Measurements from ENCODE around the gene PEX14. TPM values are rescaled to one million over a fixed set of nuclear protein-coding genes. Genes with fewer than 3 reads are reported as not detected.

PEX14 gene
- total RNA-seq, 1 experiment from 2014 or later, result 29.3 TPM

DNA sequence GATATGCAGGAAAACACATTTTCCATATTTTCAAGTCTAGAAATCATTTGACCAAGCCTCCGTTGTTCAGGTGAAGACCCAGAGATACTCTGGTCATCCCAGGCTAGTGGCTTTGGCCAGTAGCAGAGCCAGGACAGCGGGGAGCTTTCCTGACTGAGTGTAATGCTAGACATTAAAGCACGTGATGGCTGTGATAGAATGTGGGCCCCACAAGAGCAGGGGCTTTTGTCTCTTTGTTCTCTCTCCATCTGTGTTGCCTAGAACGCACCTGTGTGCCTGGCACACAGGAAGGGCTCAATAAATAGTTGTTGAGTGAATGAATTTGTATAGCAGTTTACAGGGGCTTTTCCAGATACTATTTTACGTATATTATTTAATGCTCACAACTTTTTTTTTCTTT is 34.0 kb upstream of the PEX14 start:
- Histone ChIP-seq H3K9me2 (ENCODE audit: insufficient read depth) (no peaks in the 10 kb centered on the region), H2AFZ (ENCODE audit: low read depth, low read length, poor library complexity, severe bottlenecking) (no peak overlapping the region), H4K20me1 (ENCODE audit: insufficient read depth) (no peaks in the 10 kb centered on the region), H3K27me3 (ENCODE audit: insufficient read depth, low read length) (no peaks in the 10 kb centered on the region), H3K9ac (ENCODE audit: low read length) (no peak overlapping the region), H3K79me2 (ENCODE audit: insufficient read depth, low read length) (no peaks in the 10 kb centered on the region), H3K4me2 (ENCODE audit: low read length) (no peak overlapping the region), H3K4me3 (replicated peaks in 1 of 2; ENCODE audit: low read depth in 1 of 2, low read length in 2 of 2) (no peak overlapping the region), H3K27ac (ENCODE audit: low read depth, low read length) (no peak overlapping the region), H3K4me1 (ENCODE audit: control insufficient read depth in 1 of 2, insufficient read depth in 2 of 2, low read length in 2 of 2) (no peaks in the 10 kb centered on the region), H3K9me3 (ENCODE audit: control insufficient read depth in 1 of 2, insufficient read depth in 1 of 2, low read depth in 1 of 2, low read length in 2 of 2) (no peaks in the 10 kb centered on the region), H3K36me3 (ENCODE audit: control insufficient read depth in 1 of 2, insufficient read depth in 2 of 2, low read length in 2 of 2) (peaks cover 0 to 4% of the 10 kb centered on the region in 2 experiments; a peak in 1 of 4 replicates)
- RAD21 ChIA-PET (ENCODE audit: low non-redundant PET in 1 of 2, low total read pairs in 2 of 2, uncharacterized antibody in 2 of 2, unreplicated experiment in 2 of 2), result no interaction called here
- TF ChIP-seq, protein P1, sequence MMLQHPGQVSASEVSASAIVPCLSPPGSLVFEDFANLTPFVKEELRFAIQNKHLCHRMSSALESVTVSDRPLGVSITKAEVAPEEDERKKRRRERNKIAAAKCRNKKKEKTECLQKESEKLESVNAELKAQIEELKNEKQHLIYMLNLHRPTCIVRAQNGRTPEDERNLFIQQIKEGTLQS (IDR thresholded peaks at IDR 0.05), result no peak
- TF ChIP-seq EZH2 (IDR thresholded peaks at IDR 0.05) (no peak), ZFX (IDR thresholded peaks at IDR 0.05) (no peak), SRF (IDR thresholded peaks at IDR 0.05; ENCODE audit: low read depth) (no peak), EZH2phosphoT487 (IDR thresholded peaks at IDR 0.05; ENCODE audit: borderline replicate concordance) (no peak), JUND (IDR thresholded peaks at IDR 0.05) (no peak), YY1 (IDR thresholded peaks at IDR 0.05; ENCODE audit: extremely low read depth, insufficient replicate concordance, low read depth, low read length) (no peak), ELF1 (IDR thresholded peaks at IDR 0.05; ENCODE audit: borderline replicate concordance, low read depth) (no peak), RAD21 (IDR thresholded peaks at IDR 0.05; ENCODE audit: low read depth) (no peak), FOSL1 (IDR thresholded peaks at IDR 0.05; ENCODE audit: low read depth) (no peak), POLR2AphosphoS5 (IDR thresholded peaks at IDR 0.05; ENCODE audit: low read depth, low read length) (no peak), SP1 (IDR thresholded peaks at IDR 0.05; ENCODE audit: low read depth) (no peak), CEBPB (IDR thresholded peaks at IDR 0.05; ENCODE audit: low read depth) (no peak)
- POLR2A ChIA-PET, result no interaction called here
- BruUV-seq (replicated peaks), result no TSS peak
- no peak for ATAC-seq
- intact Hi-C loops (cut with micrococcal nuclease), result no loop called here
- CTCF ChIA-PET, result no interaction called here
- DNase-seq (ENCODE audit: low read depth, low spot score), result no peak

DNA sequence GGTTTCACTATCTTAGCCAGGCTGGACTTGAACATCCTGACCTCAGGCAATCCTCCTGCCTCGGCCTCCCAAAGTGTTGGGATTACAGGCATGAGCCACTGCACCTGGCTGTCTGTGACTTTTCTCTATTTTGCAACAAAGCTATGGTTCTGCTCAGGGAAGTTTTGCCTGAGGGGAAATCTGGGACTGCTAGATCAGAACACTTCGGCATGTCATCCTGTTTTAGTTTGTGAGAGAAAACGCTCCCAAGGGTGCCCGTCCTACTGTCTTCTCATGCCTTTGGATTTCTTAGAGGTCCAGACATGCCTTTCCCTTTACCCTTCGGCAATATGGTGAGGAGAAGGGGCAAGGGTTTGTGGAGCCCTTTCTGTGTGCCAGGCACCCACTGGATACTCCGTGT is 30.5 kb upstream of the PEX14 start:
- no peaks in the 10 kb centered on the region for H4K20me1 ChIP-seq (ENCODE audit: insufficient read depth)
- intact Hi-C loops (cut with micrococcal nuclease), result no loop called here
- ChIA-PET RAD21 (ENCODE audit: low non-redundant PET in 1 of 2, low total read pairs in 2 of 2, uncharacterized antibody in 2 of 2, unreplicated experiment in 2 of 2) (no interaction called here), CTCF (no interaction called here), POLR2A (no interaction called here)
- H3K79me2 ChIP-seq (ENCODE audit: insufficient read depth, low read length), result no peaks in the 10 kb centered on the region
- no peak overlapping the region for H3K4me2 ChIP-seq (ENCODE audit: low read length)
- H3K27ac ChIP-seq (ENCODE audit: low read depth, low read length), result no peak overlapping the region
- DNase-seq (ENCODE audit: low read depth, low spot score), result no peak
- no TSS peak for BruUV-seq (replicated peaks)
- H3K4me3 ChIP-seq (replicated peaks in 1 of 2; ENCODE audit: low read depth in 1 of 2, low read length in 2 of 2), result no peak overlapping the region
- H3K4me1 ChIP-seq (ENCODE audit: control insufficient read depth in 1 of 2, insufficient read depth in 2 of 2, low read length in 2 of 2), result no peaks in the 10 kb centered on the region
- H3K9ac ChIP-seq (ENCODE audit: low read length), result no peak overlapping the region
- no peak for TF ChIP-seq SP1 (IDR thresholded peaks at IDR 0.05; ENCODE audit: low read depth)
- TF ChIP-seq, protein P1 (IDR thresholded peaks at IDR 0.05), result no peak
- TF ChIP-seq POLR2AphosphoS5 (IDR thresholded peaks at IDR 0.05; ENCODE audit: low read depth, low read length), result no peak
- no peak for TF ChIP-seq TCF7L2 (IDR thresholded peaks at IDR 0.05; ENCODE audit: borderline replicate concordance, extremely low read depth, insufficient read depth, insufficient read length)
- no peaks in the 10 kb centered on the region for H3K9me3 ChIP-seq (ENCODE audit: control insufficient read depth in 1 of 2, insufficient read depth in 1 of 2, low read depth in 1 of 2, low read length in 2 of 2)
- no peak overlapping the region for H2AFZ ChIP-seq (ENCODE audit: low read depth, low read length, poor library complexity, severe bottlenecking)
- peaks cover 0 to 4% of the 10 kb centered on the region in 2 experiments; a peak in 1 of 4 replicates for H3K36me3 ChIP-seq (ENCODE audit: control insufficient read depth in 1 of 2, insufficient read depth in 2 of 2, low read length in 2 of 2)
- no peaks in the 10 kb centered on the region for H3K27me3 ChIP-seq (ENCODE audit: insufficient read depth, low read length)
- no peaks in the 10 kb centered on the region for H3K9me2 ChIP-seq (ENCODE audit: insufficient read depth)
- ATAC-seq, result no peak
